GM23338 (cell line): ENCODE measurements around the gene TRAF7. TPM values are rescaled to one million over a fixed set of nuclear protein-coding genes. Genes with fewer than 3 reads are reported as not detected.

Source experiments
- ATAC-seq: fragments of 200-7000 bp; cut with Tn5 transposase; 3 replicates; pipeline ENCODE4 v1.9.1; 2020
- DNase-seq: peaks from one replicate; pipeline ENCODE4 v3.0.0-alpha.2; 2015; ENCODE audit warnings: low spot score
- H2AFZ ChIP-seq: fragments of 200-600 bp; sonication (generic); 2 replicates; pipeline ENCODE4 v1.8.0; 2016; ENCODE audit warnings: antibody characterized with exemption, mild to moderate bottlenecking, moderate library complexity
- H3F3A ChIP-seq: fragments of 200-600 bp; sonication (generic); replicated peaks from 2 replicates; pipeline ENCODE4 v1.8.0; 2017; ENCODE audit warnings: antibody characterized with exemption, mixed run types, low read depth
- H3K27ac ChIP-seq: fragments of 200-600 bp; sonication (generic); 2 replicates; pipeline ENCODE4 v1.6.1; 2016; ENCODE audit warnings: low read depth
- H3K27me3 ChIP-seq: fragments of 200-600 bp; sonication (generic); 2 replicates; pipeline ENCODE4 v1.8.0; 2016; ENCODE audit warnings: mild to moderate bottlenecking, mixed run types, moderate library complexity; ENCODE audit not compliant: insufficient read depth
- H3K36me3 ChIP-seq: fragments of 200-600 bp; sonication (generic); 2 replicates; pipeline ENCODE4 v1.8.0; 2016; ENCODE audit warnings: mild to moderate bottlenecking; ENCODE audit not compliant: insufficient read depth
- H3K4me1 ChIP-seq: fragments of 200-600 bp; sonication (generic); 2 replicates; pipeline ENCODE4 v1.8.0; 2016; ENCODE audit warnings: mild to moderate bottlenecking, moderate library complexity; ENCODE audit not compliant: insufficient read depth
- H3K4me2 ChIP-seq: fragments of 200-600 bp; sonication (generic); 2 replicates; pipeline ENCODE4 v1.7.1; 2017; ENCODE audit warnings: mixed run types
- H3K4me3 ChIP-seq: fragments of 200-600 bp; sonication (generic); 2 replicates; pipeline ENCODE4 v1.6.1; 2016; ENCODE audit warnings: mixed run types
- H3K79me2 ChIP-seq: fragments of 200-600 bp; sonication (generic); replicated peaks from 2 replicates; pipeline ENCODE4 v1.8.0; 2017; ENCODE audit warnings: mild to moderate bottlenecking; ENCODE audit not compliant: insufficient read depth
- H3K9me2 ChIP-seq: fragments of 200-600 bp; sonication (generic); 2 replicates; pipeline ENCODE4 v1.8.0; 2017; ENCODE audit not compliant: insufficient read depth
- H4K20me1 ChIP-seq: fragments of 200-600 bp; sonication (generic); replicated peaks from 2 replicates; pipeline ENCODE4 v1.8.0; 2017; ENCODE audit warnings: mild to moderate bottlenecking; ENCODE audit not compliant: insufficient read depth
- H3K27ac Mint-ChIP-seq: 2 replicates; pipeline ENCODE4 v1.8.0; 2020; ENCODE audit warnings: inconsistent platforms, mild to moderate bottlenecking, moderate library complexity, mixed read lengths
- H3K27me3 Mint-ChIP-seq: 3 replicates; pipeline ENCODE4 v1.8.0; 2022; ENCODE audit warnings: low read depth, mild to moderate bottlenecking, moderate library complexity, mixed read lengths, inconsistent platforms; ENCODE audit not compliant: insufficient read depth, poor library complexity
- H3K36me3 Mint-ChIP-seq: 3 replicates; pipeline ENCODE4 v1.8.0; 2021; ENCODE audit warnings: low read depth, mild to moderate bottlenecking, inconsistent platforms, moderate library complexity, mixed read lengths
- H3K4me1 Mint-ChIP-seq: 3 replicates; pipeline ENCODE4 v1.8.0; 2020; ENCODE audit warnings: mild to moderate bottlenecking, inconsistent platforms, mixed read lengths
- H3K4me3 Mint-ChIP-seq: 3 replicates; pipeline ENCODE4 v1.8.0; 2021; ENCODE audit warnings: moderate library complexity, mild to moderate bottlenecking, inconsistent platforms, mixed read lengths
- H3K9me3 Mint-ChIP-seq: 3 replicates; pipeline ENCODE4 v1.8.0; 2020; ENCODE audit warnings: moderate library complexity, mild to moderate bottlenecking, inconsistent platforms, mixed read lengths
- EZH2 ChIP-seq: fragments of 200-600 bp; sonication (generic); IDR thresholded peaks from one replicate; pipeline ENCODE4 v1.8.0; 2017; ENCODE audit warnings: antibody characterized with exemption, mild to moderate bottlenecking, low read depth; ENCODE audit not compliant: unreplicated experiment
- EZH2phosphoT487 ChIP-seq: fragments of 200-600 bp; sonication (generic); IDR thresholded peaks from one replicate; pipeline ENCODE4 v1.8.1; 2018; ENCODE audit warnings: antibody characterized with exemption; ENCODE audit not compliant: unreplicated experiment
- JUNB ChIP-seq: IDR thresholded peaks from one replicate; pipeline ENCODE4 v1.6.1; 2016; ENCODE audit warnings: antibody characterized with exemption; ENCODE audit not compliant: unreplicated experiment
- NANOG ChIP-seq: IDR thresholded peaks from 2 replicates; pipeline ENCODE4 v1.6.1; 2016; ENCODE audit warnings: antibody characterized with exemption, borderline replicate concordance
- POLR2AphosphoS5 ChIP-seq: IDR thresholded peaks from 2 replicates; pipeline ENCODE4 v1.6.1; 2016; ENCODE audit warnings: antibody characterized with exemption, low read depth
- REST ChIP-seq: IDR thresholded peaks from one replicate; pipeline ENCODE4 v1.6.1; 2018; ENCODE audit warnings: antibody characterized with exemption; ENCODE audit not compliant: unreplicated experiment
- ZNF114 ChIP-seq: fragments of 250-450 bp; sonication (Bioruptor Pico); IDR thresholded peaks from 2 replicates; pipeline ENCODE4 v1.5.0; 2020; ENCODE audit warnings: mild to moderate bottlenecking, moderate library complexity
- ZNF331 ChIP-seq: fragments of 250-450 bp; sonication (Bioruptor Pico); IDR thresholded peaks from 2 replicates; pipeline ENCODE4 v1.5.0; 2020; ENCODE audit warnings: low read depth, mild to moderate bottlenecking, moderate library complexity
- ZNF462 ChIP-seq: fragments of 250-450 bp; sonication (Bioruptor Pico); IDR thresholded peaks from 2 replicates; pipeline ENCODE4 v1.5.0; 2020; ENCODE audit warnings: mild to moderate bottlenecking, moderate library complexity
- polyA plus RNA-seq: library from polyadenylated mRNA; unstranded; fragments of >200 nt; fragmentation: Nextera tagmentation; extraction: Ambion mirVana; gene quantifications from 2 replicates; pipeline ENCODE4 v1.2.1, GENCODE V29; 2016
- total RNA-seq: library from RNA; depleted of rRNA; stranded (reverse); fragments of >200 nt; shearing (Covaris generic); gene quantifications from 2 replicates; pipeline ENCODE4 v1.2.3, GENCODE V29; 2014

The TRAF7 gene
- total and polyA plus RNA-seq, 2 experiments from 2014 or later: 36.4 to 133 TPM

GRCh38 chr16:2155977-2156848 is 631 bp downstream of the TRAF7 start:
- no peak for ATAC-seq
- TF ChIP-seq EZH2phosphoT487: no peak
- no peak for TF ChIP-seq NANOG
- no peak for TF ChIP-seq ZNF331
- TF ChIP-seq JUNB: no peak
- no peak for TF ChIP-seq EZH2
- TF ChIP-seq ZNF114: no peak
- TF ChIP-seq ZNF462: no peak
- no peak; the same call in 1 of the 2 replicates for TF ChIP-seq POLR2AphosphoS5
- TF ChIP-seq REST: no peak
- H2AFZ ChIP-seq: no peak overlapping the region
- H3K4me1 Mint-ChIP-seq: peaks cover 43% of the 10 kb centered on the region
- peaks cover 21% of the 10 kb centered on the region for H3K9me3 Mint-ChIP-seq
- peak overlapping the region; percentile 93 for H3K4me3 Mint-ChIP-seq
- peaks cover 38% of the 10 kb centered on the region for H3F3A ChIP-seq
- 0 out of 2 replicates have a peak overlapping the region, but pooled peaks have one; percentile 63 for H3K27ac ChIP-seq
- H3K79me2 ChIP-seq: peaks cover 78% of the 10 kb centered on the region
- peaks cover 35% of the 10 kb centered on the region for H4K20me1 ChIP-seq
- H3K36me3 Mint-ChIP-seq: peaks cover 47% of the 10 kb centered on the region
- peaks cover 33% of the 10 kb centered on the region for H3K4me1 ChIP-seq
- H3K4me2 ChIP-seq: peak overlapping the region; percentile 99
- peaks cover 21% of the 10 kb centered on the region; the same call in 1 of the 2 replicates for H3K36me3 ChIP-seq
- H3K27me3 Mint-ChIP-seq: peaks cover 51% of the 10 kb centered on the region
- H3K27me3 ChIP-seq: no peaks in the 10 kb centered on the region
- DNase-seq: peak; percentile 56
- peak overlapping the region; percentile 96 for H3K27ac Mint-ChIP-seq
- H3K4me3 ChIP-seq: peak overlapping the region; percentile 99
- H3K9me2 ChIP-seq: no peaks in the 10 kb centered on the region
